Activated CD8-positive, alpha-beta memory T cell treated with anti-CD3 and anti-CD28 coated beads, Interleukin-2, amount 50 U/mL, for 24 hours (primary cell): ENCODE results near the gene CACNA1B.

Experiments used
- DNase-seq: peaks from one replicate; pipeline ENCODE4 v3.0.0-alpha.2; 2020; ENCODE audit errors: extremely low read depth

Gene CACNA1B

DNA sequence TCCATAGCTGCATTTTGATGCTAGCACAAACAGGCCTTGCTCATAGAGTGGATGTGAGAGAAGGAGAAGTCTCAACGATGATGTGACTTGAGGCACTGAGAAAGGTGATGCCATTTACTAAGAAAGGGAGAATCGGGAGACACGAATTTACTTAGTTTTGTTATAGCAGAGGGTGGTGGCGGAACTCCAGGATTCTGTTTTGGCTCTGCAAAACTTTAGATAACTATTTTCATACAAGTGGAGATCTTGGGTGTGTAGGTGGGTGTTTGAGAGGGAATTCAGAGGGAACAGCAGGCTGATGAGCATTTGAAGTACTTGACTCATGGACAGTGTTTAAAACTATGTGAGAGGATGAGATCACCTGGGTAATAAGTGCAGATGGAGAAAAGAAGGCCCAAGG, 43.2 kb downstream of the CACNA1B start:
- DNase-seq = no peak

DNA sequence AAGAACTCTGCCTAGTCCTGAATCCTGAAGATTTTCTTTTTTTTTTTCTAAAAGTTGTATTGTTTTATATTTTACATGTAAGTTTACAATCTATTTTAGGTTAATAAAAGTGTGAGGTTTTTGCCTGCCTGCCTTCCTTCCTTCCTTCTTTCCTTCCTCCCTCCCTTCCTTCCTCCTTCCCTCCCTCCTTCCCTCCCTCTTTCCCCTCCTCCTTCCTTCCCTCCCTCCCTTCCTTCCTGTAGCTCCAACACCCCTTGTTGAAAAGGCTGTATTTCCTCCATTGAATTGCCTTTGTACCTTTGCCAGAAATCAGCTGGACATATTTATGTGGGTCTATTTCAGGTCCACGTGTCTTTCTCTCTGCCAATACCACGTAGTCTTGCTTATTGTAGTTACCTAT, 46.6 kb downstream of the CACNA1B start:
- no peak for DNase-seq

DNA sequence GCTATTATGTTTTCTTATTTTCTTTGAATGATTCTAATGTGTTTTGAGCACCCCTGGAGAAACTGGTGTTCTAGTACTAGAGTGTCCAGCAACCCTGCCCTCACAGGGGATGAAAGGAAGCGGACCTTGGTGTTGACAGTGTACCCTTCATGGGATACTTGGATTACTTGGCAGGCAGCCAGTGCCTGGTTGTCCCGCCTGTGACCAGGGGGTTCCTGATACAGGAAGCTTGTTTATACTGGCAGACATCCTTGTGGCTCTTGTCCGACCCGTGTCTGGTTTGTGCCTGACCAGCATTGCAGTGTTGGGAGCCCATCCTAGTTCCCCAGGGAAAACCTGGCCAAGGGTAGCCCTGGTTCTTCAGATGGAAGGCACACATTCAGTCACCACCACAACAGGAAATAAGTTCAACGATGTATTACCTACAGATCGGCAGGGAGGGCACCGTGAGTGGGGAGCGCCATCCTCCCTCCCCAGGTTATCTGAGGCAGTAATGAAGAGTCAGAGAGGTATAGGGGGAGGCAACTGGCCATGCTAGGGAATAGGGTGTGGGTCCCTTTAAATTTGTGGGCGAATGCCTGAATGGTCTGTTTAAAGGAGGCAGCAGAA, 47.3 kb downstream of the CACNA1B start:
- DNase-seq = no peak

DNA sequence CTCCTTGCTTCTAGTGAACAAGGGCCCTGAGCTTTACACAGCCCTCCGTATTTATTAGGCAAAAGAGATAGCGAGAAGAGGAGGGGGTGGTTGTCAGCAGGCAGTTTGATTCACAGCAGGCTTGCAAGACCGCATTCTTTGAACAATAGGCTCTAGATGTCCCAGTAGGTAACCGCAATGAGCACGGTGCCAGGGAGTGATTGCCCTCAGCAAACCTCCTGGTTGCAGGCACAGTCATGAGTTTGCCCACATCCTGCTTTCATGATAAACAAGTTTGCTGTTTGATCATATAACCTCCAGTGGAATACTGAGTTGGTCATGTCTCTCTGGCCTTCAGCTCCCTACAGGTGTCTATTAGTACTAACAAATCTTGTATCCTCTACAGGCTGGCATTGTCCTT, 66.1 kb downstream of the CACNA1B start:
- no peak for DNase-seq

GRCh38 chr9:137945581-137945980, 68.0 kb downstream of the CACNA1B start:
- no peak for DNase-seq

GRCh38 chr9:137946993-137947392, 69.4 kb downstream of the CACNA1B start:
- DNase-seq = no peak

GRCh38 chr9:137948642-137949041, 71.1 kb downstream of the CACNA1B start:
- DNase-seq = no peak

- DNase-seq = no peak
Observed at GRCh38 chr9:137949260-137949659, 71.7 kb downstream of the CACNA1B start.

- DNase-seq = no peak
Observed at GRCh38 chr9:137951107-137951506, 73.5 kb downstream of the CACNA1B start.

DNA sequence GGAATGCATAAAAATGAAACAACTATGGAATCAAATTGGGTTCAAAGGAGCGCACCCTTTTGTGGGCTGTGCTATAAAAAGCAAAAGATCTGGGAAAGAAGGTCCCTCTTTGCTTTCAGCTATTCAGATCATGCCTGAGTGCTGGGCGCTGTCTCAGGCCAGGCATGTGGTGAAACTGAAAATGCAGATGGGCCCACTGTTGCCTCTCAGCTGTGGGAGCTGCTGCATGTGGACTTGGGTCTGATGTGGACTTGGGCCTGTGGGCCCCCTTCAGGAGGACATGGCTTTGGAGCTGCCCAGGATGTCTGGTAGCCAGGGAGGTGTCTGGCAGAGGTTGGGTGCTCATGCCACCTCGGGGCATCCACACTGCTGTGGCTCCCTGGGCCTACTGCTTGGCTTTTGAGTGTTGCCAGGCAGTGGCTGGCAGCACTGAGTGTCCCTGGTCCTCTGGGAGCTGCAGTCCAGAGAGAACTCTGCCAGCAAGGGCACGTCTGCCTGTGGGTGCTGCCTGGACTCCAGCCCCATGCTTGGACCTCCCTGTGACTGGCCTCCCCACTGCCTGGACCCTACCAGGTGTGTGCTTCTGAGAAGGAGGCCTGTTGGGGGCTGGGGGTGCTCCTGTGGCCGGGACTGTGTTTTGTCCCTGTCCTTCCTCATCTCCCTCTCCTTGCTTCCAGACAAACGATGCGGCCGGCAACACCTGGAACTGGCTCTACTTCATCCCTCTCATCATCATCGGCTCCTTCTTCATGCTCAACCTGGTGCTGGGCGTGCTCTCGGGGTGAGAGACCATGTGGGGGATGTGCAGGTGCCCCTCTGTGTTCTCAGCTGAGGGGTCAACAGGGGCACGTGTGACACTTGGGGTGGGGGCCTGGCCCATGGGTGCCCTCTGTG, 74.3 kb downstream of the CACNA1B start:
- no peak for DNase-seq

DNA sequence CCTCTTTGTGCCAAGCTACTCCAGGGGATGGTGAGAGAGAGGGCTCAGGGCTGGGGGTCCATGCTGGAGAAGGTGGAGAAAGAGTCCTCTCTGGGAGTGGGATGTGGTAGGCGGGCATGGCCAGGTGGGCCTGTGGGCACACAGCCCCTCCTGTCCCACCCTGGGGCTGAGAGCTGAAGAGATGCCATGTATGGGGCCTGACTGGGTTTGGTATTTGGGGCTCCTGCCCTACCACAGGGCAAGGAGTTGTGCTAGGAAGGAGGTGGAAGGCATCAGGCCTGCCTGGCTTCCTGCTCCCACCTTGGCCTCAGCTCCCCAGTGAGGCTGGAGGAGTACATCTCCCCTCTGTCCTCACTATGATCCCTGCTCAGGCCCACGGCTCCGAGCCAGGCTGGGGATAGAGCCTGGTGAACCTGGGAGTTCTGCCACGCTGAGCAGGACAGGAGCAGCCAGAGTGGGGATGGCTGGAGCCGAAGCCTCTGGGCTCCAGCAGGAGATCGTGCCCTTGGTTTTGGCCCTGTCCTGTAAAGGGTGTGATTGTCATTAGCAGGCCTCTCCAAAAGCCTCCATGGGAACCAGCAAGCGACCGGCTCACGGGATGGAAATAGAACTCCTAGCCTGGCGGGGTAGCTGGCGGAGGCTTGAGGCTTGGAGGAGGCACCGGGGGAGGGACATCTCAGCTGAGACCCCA, 75.5 kb downstream of the CACNA1B start:
- DNase-seq = no peak

DNA sequence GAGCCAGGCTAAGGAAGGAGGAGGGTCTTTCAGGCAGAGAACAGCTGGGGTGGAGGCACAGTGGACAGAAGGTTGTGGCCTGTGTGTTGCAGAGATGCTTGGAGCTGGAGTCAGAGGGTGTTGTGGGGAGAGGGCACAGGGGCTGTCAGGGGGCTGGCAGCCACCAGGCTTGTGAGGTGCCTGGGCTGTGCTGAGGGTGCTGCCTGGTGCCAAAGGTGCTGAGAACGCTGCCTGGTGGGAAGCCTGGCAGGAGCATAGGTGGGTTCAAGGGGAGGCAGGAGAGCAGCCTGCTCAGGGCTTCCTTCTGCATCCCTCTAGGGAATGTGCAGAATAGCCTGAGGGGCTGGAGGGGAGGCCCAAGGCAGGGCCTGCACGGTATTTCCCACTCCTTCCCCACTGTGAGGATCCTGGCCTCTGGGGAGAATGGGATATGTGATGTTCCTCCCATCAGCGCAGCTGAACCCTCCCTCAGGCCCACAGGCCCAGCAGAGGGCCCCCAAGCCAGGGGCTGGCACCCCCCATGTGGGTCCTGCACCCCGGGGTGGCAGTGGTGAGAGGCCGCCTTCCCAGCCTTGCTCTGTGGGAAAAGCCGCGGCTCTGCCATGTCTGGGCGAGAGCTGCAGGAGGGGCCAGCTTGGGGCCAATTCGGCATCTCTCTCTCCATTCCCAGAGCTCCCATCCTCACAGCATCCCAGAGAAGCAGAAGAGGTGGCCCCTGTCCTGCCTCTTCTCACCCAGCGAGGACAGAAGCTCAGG, 76.3 kb downstream of the CACNA1B start:
- no peak for DNase-seq

- no peak for DNase-seq
Observed at GRCh38 chr9:137955224-137955570, 77.6 kb downstream of the CACNA1B start.

- DNase-seq = no peak
Observed at GRCh38 chr9:137955586-137955985, 78.0 kb downstream of the CACNA1B start.

DNA sequence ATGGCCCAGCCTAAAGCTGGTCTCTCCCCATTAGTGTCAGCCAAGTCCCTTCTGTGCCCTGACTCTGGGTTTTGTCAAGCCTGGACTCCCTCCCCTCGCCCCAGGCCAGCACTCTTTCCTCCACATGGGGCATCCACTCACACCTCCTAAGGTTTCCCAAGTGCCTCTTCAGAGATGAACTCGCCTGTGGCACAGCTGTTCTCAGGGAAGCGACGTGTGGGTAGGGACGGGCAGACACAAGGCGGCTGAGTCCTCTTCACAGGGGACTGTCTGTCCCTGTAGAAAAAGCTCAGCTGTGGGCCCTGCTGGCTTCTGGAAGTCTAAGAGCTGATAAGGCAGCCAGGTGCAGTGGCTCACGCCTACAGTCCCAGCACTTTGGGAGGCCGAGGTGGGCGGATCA, 78.5 kb downstream of the CACNA1B start:
- no peak for DNase-seq

- DNase-seq = no peak
Observed at GRCh38 chr9:137956688-137957385, 79.3 kb downstream of the CACNA1B start.

DNA sequence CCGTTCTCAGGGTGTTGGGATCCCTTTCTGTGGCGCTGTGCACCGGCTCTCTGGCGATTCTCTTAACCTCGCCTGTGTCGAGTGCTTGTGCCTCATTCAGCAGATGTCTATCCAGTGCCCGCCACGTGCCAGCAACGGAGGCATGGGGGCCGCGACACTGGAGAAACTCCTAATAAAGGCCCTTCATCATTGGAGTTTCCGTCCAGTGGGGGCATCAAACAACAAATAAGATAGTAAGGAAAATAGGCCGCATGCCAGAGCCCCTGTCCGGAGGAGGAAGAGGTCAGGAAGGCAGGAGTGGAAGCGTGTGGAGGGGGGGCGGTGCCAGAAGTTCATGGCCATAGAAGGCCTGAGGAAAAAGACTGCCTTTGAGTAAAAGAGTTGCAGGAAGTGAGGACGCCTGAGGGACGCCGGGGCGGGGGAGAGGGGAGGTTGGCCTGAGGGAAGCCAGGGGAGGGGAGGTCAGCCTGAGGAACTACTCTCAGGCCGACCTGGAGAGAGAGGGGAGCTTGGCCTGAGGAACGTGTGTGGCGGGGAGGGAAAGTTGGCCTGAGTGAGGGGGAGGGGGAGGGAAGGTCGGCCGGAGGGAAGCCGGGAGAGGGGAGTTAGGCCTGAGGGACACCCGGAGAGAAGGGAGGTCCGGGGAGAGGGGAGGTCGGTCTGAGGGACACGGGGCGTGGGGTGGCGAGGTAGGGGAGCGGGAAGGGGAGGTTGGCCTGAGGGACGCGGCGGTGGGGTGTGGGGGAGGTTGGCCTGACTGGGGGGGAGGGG, 82.2 kb downstream of the CACNA1B start:
- DNase-seq = no peak

GRCh38 chr9:137960496-137960895, 82.9 kb downstream of the CACNA1B start:
- no peak for DNase-seq

DNA sequence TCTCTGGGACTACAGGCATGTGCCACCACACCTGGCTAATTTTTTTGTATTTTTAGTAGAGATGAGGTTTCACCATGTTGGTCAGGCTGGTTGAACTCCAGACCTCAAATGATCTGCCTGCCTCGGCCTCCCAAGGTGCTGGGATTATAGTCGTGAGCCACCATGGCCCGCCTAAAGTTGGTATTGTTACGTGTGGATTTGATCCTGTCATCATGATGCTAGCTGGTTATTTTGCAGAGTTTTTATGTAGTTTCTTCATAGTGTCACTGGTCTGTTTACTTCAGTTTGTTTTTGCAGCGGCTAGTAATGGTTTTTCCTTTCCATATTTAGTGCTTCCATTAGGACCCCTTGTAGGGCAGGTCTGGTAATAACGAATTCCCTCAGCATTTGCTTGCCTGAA, 85.9 kb downstream of the CACNA1B start:
- no peak for DNase-seq

DNA sequence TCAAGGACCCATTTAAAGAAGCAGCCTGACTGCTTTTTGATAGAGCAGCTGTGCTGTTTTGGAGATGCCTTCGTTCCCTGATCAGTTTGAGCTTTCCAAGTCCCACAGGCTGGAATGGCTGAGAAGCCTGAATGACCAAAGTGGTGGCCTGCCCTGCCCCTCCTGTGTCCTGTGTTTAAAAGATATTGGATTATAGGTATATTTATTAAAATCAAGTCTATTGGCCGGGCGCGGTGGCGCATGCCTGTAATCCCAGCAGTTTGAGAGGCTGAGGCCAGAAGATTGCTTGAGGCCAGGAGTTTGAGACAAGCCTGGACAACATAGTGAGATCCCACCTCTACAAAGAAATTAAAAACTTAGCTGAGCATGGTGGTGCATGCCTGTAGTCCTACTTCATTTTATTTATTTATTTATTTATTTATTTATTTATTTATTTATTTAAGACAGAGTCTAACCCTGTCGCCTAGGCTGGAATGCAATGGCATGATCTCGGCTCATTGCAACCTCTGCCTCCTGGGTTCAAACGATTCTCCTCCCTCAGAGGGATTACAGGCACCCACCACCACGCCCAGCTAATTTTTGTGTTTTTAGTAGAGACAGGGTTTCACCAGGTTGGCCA, 87.7 kb downstream of the CACNA1B start:
- DNase-seq = no peak
